HG02970 (cell line): ENCODE measurements around the gene PLPPR3.

Source experiments
- ATAC-seq: cut with Tn5 transposase; IDR thresholded peaks from one replicate; pipeline ENCODE4 v1.9.1; 2021; ENCODE audit warnings: mild to moderate bottlenecking, moderate library complexity, moderate number of reproducible peaks; ENCODE audit not compliant: unreplicated experiment, low FRiP score

The PLPPR3 gene

GRCh38 chr19:798415-799075 lies 23.2 kb downstream of the PLPPR3 start:
- no peak for ATAC-seq

- ATAC-seq, result peak; percentile 49
These were observed 24.0 kb downstream of the PLPPR3 start for GRCh38 chr19:797528-798414.

DNA sequence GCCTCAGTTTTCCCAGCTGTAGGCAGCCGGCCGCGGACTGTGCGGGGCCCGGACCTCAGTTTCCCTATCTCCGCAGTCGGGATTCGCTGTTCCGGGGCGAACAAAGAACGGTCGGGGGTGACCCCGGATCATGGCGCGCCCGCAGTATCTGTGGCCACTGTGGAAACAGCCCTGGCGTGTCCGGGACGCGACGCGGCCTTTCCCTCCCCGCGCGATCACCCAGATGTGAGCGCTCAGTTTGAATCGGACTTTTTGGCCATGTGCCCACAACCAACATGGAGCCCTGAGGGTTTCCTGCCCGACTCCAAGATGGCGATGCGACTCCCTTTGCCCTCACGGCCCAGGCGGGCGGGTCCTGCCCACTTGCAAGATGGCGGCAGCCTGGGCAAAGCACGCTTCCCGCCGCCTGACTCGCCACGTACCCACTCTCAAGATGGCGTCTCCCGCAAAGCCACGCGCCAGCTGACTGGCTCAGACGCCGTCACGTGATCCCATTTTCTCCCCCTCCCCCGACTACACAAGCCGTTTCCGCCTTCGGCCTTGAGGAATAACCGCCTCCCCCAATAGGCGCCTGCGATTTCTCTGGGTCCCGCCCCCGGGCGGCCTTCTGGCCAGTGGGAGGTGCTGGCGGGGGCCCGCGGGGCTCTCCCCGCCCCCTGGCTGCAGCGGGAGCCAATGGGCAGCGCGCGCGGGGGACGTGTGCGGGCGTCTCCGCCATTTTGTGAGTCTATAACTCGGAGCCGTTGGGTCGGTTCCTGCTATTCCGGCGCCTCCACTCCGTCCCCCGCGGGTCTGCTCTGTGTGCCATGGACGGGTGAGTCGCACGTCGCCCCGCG lies 24.8 kb downstream of the PLPPR3 start, which contains the start of gene PTBP1:
Gene PTBP1, plus strand, starts transcription at position 761 of the 836 bp plus-strand sequence. Its CDS starts 46 bp downstream, at position 807.
- peak; percentile 81 for ATAC-seq

- ATAC-seq, result no peak
These were observed 25.8 kb downstream of the PLPPR3 start for GRCh38 chr19:795691-796581.

DNA sequence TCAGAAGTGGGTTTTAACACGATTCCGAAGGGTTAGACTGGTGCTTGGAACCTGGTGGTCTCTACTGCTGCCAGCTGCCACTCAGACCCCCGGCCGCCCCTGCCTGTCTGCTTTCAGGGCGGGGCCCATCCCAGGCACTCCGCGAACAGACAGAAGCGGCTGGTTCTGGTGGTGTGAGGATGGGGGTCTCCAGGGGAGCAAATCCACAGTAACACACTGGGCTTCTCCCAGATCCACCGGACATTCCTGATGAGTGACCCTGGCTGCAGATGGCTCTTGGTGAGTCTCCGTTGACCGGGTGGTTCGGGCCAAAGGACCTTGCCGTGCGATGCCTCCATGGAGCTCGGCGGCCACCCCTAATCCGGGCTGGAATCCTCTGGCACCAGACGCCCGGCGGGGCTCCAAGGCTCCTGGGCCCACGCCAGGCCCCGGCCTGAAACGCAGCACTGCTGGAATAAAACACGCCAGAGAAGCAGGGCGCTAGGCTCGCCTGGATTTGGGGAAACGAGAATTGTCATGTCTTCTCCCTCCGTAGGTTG lies 26.6 kb downstream of the PLPPR3 start:
- ATAC-seq, result no peak

- ATAC-seq, result no peak
These were observed 27.9 kb downstream of the PLPPR3 start for GRCh38 chr19:793806-794205.

GRCh38 chr19:792306-792885 lies 29.4 kb downstream of the PLPPR3 start:
- ATAC-seq, result no peak

DNA sequence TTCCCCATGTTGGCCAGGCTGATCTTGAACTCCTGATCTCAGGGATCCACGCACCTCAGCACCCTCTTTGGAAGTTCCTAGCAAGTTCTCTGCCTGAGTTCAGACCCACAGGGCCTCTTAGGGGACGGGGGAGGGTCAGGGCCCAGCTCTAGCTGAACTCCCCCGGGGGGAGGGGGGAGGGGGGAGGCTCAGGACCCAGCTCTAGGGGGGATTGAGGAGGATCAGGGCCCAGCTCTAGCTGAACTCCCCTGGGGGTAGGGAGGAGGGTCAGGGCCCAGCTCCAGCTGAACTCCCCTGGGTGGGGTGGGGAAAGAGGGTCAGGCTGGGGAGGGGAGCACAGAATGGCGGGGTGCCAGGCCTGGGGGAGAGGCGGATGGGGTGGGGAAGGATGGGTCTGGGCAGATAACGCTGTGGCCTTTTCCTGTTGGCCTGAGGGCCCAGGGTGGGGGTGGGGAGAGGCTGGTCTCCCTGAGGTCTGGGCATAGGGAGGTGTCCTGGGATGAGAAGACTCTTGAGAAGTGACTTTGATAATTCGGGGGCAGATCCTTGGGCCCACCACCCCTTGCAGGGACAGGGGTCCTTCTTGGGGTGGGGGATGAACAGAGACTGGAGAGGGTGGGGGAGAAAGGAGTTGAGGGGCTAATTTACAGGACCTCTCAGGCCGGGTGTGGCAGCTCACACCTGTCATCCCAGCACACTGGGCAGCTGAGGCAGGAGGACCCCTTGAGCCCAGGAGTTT lies 30.0 kb downstream of the PLPPR3 start:
- no peak for ATAC-seq

DNA sequence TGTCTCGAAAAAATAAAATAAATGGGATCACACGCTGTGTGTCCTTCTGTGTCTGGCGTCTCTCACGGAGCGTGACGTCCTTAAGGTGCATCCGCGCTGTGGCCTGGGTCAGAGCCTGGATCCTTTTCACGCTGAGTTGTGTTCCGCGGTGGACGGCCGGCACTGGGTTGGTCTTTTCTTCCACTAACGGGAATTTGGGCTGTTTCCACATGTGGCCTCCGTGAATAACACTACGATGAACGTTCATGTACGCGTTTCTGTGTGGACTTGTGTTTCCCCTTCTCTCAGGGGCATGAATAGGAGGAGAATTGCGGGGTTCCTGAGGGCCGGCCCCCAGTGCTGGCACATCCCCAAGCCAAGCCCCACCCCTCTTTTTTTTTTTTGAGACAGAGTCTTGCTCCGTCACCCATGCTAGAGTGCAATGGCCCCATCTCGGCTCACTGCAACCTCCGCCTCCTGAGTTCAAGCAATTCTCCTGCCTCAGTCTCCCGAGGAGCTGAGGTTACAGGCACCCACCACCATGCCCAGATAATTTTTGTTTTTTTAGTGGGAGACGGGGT lies 30.7 kb downstream of the PLPPR3 start:
- ATAC-seq, result no peak

GRCh38 chr19:789701-790060 lies 32.1 kb downstream of the PLPPR3 start:
- ATAC-seq, result no peak

DNA sequence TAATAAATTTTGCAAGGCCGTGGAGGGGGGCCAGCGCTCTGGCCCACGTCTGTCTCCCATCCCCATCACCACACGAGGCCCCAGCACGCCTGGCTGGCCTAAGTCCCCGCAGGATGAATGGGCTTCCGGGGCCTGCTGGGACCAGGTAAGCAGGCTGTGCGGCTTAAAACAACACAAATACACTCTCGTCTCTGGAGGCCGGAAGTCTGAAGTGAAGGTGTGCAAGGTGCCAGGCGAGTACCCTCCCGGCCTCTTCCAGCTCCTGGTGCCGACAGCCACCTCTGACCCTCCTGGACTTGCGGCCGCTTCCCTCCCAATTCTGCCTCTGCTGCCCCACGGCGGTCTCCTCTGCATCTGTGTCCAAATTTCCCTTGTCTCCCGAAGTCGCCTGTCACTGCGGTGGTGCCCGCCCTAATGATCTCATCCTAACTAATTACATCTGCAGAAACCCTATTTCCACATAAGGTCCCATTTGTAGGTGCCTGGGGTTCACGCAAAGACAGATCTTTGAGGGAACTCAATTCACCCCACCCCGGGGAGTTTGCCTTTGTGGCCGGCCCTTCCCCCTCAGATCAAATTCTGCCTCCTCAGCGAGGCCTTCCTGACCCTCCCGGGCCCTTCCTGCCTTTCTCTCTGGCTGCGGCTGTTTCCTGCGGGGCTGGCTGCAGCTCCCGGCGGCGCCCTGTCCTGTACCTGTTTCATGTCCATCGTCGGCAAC lies 32.6 kb downstream of the PLPPR3 start:
- ATAC-seq, result no peak

- ATAC-seq, result no peak
These were observed 33.1 kb downstream of the PLPPR3 start for GRCh38 chr19:788686-788982.

DNA sequence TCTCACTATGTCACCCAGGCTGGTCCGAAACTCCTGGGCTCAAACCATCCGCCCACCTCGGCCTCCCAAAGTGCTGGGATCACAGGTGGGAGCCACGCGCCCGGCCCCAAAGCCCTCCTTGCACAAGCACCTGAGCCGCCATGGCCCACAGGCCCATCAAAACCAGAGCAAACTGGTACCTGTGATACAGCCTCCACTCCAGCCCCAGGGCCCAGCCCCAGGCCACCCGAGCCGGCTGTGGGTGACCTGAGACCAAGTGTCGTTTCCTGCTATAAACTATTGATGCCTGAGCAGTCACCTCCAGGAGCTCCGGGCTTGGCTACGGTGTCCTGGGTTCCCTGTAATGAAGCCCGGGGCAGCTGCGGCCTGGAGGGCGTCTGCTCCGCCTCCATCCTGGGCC lies 34.2 kb downstream of the PLPPR3 start:
- ATAC-seq, result no peak

DNA sequence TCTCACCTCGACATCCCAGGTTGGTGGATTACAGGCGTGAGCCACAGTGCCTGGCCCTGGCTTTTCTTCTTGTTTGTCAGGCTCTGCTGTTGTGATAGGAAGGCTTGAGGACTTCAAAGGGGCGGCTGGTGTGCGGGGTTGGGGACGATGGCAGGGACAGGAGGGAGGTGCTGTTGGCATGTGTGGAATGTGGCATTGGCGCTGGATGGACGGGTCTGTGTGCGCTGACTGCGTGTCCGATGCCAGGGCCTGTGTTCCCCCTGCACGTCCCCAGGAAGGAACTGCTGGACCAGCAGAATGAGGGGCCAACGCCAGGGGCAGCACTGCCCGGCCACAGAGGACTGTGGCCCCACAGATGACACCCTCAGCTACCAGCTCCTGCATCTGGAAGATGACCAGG lies 37.2 kb downstream of the PLPPR3 start:
- ATAC-seq, result no peak

DNA sequence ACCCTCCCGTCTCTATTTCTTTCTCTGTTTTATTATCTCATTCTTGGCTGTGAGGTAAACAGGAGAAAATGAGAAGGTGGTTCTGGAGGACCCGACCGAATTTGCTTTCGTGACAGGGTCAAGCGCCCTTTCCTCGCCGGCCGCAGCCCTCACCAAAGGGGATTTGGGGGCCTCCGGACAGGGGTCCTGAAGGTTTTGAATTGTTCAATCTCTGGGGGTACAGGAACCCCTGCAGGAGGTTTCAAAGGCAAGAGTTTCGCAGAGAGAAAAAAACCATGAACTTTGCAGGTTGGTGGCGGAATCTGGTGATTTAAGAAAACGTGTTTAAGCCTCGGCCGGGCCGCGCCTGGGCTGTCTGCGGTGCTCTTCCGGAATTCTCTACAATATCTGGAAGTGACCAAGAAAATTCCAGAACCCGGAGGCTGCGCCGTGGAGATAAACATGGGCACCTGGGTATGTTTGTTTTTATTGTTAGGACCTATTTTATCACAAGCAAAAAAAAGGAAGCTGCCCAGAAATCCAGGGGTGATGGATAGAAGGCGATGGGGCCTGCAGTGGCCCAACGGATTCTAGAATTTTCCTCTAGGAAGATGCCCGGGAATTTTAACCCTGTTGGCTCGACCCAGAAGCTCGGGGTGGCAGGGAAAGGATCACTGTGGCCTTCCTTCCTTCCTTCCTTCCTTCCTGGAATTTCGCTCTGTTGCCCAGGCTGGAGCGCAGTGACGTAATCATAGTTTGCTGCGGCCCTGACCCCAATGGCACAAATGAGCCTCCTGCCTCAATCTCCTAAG lies 38.7 kb downstream of the PLPPR3 start:
- no peak for ATAC-seq

DNA sequence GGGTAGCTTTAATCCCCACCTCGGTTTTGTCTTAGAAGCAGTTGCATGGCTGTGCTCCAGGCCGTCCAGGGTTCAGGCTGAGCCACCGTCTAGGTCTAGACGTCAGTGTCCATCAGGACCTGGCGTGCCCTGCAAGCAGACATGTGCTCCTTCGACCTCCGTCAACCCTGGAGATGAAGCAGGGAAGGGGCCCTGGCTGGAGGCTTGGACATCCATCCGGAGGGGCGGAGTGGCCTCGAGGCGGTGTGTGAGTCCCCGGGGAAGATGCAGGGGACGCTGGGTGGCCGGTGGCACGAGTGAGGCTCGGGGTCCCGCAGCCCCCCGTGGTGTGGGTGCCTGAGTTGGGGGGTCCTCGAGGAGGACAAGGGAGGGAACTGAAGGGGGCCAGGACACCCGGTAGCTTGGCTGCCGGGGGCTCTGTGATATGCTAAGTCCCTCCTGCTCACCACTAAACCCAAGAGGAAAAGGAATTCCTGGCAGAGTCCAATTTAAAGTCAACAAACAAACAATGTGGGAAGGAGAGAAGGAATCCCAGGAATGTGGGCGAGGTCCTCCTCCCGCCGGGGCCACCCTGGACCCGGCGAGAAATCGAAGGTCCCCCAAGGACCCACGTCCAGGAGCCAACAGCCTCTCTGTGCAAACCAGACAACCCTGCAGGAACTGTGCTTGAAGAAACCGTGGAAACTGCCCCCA lies 39.4 kb downstream of the PLPPR3 start:
- ATAC-seq, result no peak

DNA sequence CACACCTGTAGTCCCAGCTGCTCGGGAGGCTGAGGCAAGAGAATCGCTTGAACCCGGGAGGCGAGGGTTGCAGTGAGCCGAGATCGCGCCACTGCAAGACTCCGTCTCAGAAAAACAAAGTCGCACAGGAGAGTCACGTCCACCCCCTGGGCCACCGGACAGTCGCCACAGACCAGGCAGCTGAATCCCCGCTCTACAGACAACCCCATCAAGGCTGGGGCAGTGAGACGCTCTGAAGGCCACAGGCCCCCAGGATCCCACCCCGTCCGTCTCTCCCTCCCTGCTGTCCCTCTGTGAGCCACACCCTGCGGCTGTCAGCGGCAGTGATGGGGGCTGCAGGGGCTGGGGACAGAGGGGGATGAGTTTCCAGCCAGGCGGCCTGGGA lies 40.0 kb downstream of the PLPPR3 start:
- ATAC-seq, result no peak
